Smooth muscle cell (in vitro differentiated cells): ENCODE results near the gene XRRA1. TPM values are rescaled to one million over a fixed set of nuclear protein-coding genes. Genes with fewer than 3 reads are reported as not detected.

ENCODE experiments used
- DNase-seq: peaks from one replicate; lab custom pipeline; 2025; ENCODE audit not compliant: unreplicated experiment; lab: John Stamatoyannopoulos, UW
- H2AFZ ChIP-seq: fragments of 200-600 bp; sonication (generic); 2 replicates; pipeline ENCODE4 v1.6.0; 2016; ENCODE audit warnings: antibody characterized with exemption, low read depth, mild to moderate bottlenecking
- H3F3A ChIP-seq: fragments of 200-600 bp; sonication (generic); 2 replicates; pipeline ENCODE4 v1.6.0; 2017; ENCODE audit warnings: antibody characterized with exemption, low read depth
- H3K27ac ChIP-seq: fragments of 200-600 bp; sonication (generic); 2 replicates; pipeline ENCODE4 v1.5.1; 2016; ENCODE audit warnings: low read depth, mild to moderate bottlenecking
- H3K27me3 ChIP-seq: fragments of 200-600 bp; sonication (generic); 2 replicates; pipeline ENCODE4 v1.6.1; 2016; ENCODE audit warnings: low read depth, mild to moderate bottlenecking
- H3K36me3 ChIP-seq: fragments of 200-600 bp; sonication (generic); 2 replicates; pipeline ENCODE4 v1.5.1; 2016; ENCODE audit warnings: low read depth
- H3K4me1 ChIP-seq: fragments of 200-600 bp; sonication (generic); 2 replicates; pipeline ENCODE4 v1.5.1; 2016; ENCODE audit warnings: low read depth
- H3K4me2 ChIP-seq: fragments of 200-600 bp; sonication (generic); 2 replicates; pipeline ENCODE4 v1.6.0; 2016; ENCODE audit warnings: mild to moderate bottlenecking
- H3K4me3 ChIP-seq: fragments of 200-600 bp; sonication (generic); 2 replicates; pipeline ENCODE4 v1.5.1; 2016; ENCODE audit warnings: mild to moderate bottlenecking
- H3K79me2 ChIP-seq: fragments of 200-600 bp; sonication (generic); 2 replicates; pipeline ENCODE4 v1.6.0; 2016; ENCODE audit warnings: low read depth, mild to moderate bottlenecking
- H3K9ac ChIP-seq: fragments of 200-600 bp; sonication (generic); 2 replicates; pipeline ENCODE4 v1.6.0; 2016; ENCODE audit warnings: low read depth
- H3K9me3 ChIP-seq: fragments of 200-600 bp; sonication (generic); replicated peaks from 2 replicates; pipeline ENCODE4 v1.5.1; 2016; ENCODE audit warnings: low read depth
- H4K20me1 ChIP-seq: fragments of 200-600 bp; sonication (generic); 2 replicates; pipeline ENCODE4 v1.6.0; 2016; ENCODE audit warnings: low read depth
- WGBS: methylation state at CpG from one replicate; pipeline ENCODE4 v1.1.7; 2016; ENCODE audit warnings: low lambda C conversion rate; 5-methylcytosine and 5-hydroxymethylcytosine counted together
- polyA plus RNA-seq: library from polyadenylated mRNA; unstranded; fragments of >200 nt; fragmentation: Nextera tagmentation; extraction: Ambion mirVana; gene quantifications from 2 replicates; pipeline ENCODE4 v1.2.1, GENCODE V29; 2016
- total RNA-seq: library from RNA; depleted of rRNA; stranded (reverse); fragments of >200 nt; gene quantifications from 2 replicates; pipeline ENCODE4 v1.2.3, GENCODE V29; 2014
- TF ChIP-seq, protein P1 (sequence below): fragments of 200-600 bp; sonication (generic); IDR thresholded peaks from 2 replicates; pipeline ENCODE4 v1.5.1; 2017; ENCODE audit warnings: borderline replicate concordance, mild to moderate bottlenecking, antibody characterized with exemption; ENCODE audit not compliant: insufficient read depth, poor library complexity, severe bottlenecking

The XRRA1 gene
- total and polyA plus RNA-seq, 2 experiments from 2014 or later: 3.8 to 9.4 TPM

DNA sequence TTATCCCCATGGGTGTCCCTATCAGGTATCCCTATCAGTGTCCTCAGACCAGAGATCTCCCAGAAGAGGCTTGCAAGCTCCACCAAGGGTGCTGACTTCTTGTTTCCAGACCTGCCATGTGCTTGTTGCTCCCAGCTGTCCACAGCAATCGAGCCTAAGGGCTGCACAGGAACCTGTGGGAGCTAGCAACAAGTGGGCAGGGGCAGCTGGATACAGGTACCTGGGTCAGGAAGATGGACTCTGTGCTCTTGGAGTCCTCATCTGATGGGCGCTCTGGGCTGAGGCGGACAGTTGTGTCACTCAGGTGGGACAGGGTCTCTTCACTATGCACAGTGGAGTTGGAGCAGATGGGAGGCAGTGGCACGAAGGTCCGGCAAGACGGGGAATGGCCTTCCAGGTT, 101.0 kb downstream of the XRRA1 start:
- H3K4me1 ChIP-seq: peaks cover 15% of the 10 kb centered on the region
- H3K9ac ChIP-seq: no peak overlapping the region
- TF ChIP-seq, protein P1, sequence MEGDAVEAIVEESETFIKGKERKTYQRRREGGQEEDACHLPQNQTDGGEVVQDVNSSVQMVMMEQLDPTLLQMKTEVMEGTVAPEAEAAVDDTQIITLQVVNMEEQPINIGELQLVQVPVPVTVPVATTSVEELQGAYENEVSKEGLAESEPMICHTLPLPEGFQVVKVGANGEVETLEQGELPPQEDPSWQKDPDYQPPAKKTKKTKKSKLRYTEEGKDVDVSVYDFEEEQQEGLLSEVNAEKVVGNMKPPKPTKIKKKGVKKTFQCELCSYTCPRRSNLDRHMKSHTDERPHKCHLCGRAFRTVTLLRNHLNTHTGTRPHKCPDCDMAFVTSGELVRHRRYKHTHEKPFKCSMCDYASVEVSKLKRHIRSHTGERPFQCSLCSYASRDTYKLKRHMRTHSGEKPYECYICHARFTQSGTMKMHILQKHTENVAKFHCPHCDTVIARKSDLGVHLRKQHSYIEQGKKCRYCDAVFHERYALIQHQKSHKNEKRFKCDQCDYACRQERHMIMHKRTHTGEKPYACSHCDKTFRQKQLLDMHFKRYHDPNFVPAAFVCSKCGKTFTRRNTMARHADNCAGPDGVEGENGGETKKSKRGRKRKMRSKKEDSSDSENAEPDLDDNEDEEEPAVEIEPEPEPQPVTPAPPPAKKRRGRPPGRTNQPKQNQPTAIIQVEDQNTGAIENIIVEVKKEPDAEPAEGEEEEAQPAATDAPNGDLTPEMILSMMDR: no peak
- no peaks in the 10 kb centered on the region for H3K27me3 ChIP-seq
- WGBS: 97% methylated on average over 6 of the region's 6 CpGs
- H2AFZ ChIP-seq: no peak overlapping the region
- peaks cover 12% of the 10 kb centered on the region for H3F3A ChIP-seq
- H3K27ac ChIP-seq: no peak overlapping the region
- H4K20me1 ChIP-seq: no peaks in the 10 kb centered on the region
- H3K36me3 ChIP-seq: no peaks in the 10 kb centered on the region
- H3K9me3 ChIP-seq: no peaks in the 10 kb centered on the region
- no peak overlapping the region for H3K4me2 ChIP-seq
- no peak overlapping the region for H3K4me3 ChIP-seq
- no peak for DNase-seq
- no peaks in the 10 kb centered on the region for H3K79me2 ChIP-seq

DNA sequence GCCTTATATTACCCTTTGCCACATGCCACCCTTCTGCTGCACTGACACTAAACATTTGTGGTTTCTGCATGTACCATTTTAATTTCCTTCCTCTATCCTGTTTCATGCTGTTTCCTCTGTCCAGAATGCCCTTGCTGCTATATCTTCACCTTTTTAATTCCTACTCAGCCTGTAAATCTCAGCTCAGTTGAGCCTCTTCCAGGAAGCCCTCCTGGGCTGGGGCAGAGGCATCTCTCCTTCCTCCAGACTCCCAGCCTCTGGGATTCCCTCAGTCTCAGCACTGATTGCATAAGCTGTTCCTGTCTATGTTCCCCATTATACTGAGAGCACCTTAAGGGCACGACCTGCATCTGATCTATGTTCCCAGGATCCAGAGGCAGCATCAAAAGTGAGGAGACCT, 101.5 kb downstream of the XRRA1 start:
- Histone ChIP-seq H3K4me3 (no peak overlapping the region), H2AFZ (no peak overlapping the region), H3K4me1 (peaks cover 15% of the 10 kb centered on the region), H3K27ac (no peak overlapping the region), H3K4me2 (no peak overlapping the region), H4K20me1 (no peaks in the 10 kb centered on the region), H3K9ac (no peak overlapping the region), H3K27me3 (no peaks in the 10 kb centered on the region), H3F3A (peaks cover 12% of the 10 kb centered on the region), H3K36me3 (no peaks in the 10 kb centered on the region), H3K79me2 (no peaks in the 10 kb centered on the region), H3K9me3 (no peaks in the 10 kb centered on the region)
- TF ChIP-seq, protein P1: no peak
- DNase-seq: no peak
- WGBS: 96% methylated on average over 1 of the region's 1 CpG

DNA sequence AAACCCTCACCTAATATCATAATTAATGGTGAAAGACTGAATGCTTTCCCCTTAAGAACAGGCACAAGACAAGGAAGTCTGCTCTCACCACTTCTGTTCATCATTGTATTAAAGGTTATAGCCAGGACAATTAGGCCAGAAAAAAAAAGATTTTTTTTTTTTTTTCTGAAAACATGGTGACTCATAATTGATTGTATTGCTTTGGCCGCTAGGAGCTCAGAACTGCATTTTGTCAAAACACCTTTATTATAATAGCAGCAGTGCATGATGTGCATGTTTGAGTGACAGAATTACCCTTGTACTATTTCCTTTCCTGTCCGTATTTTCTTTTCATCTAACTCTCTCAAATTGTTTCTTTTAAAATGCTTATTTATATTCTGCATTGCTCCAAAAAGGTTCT, 102.1 kb downstream of the XRRA1 start:
- H3K27ac ChIP-seq: no peak overlapping the region
- WGBS: 78% methylated on average over 2 of the region's 2 CpGs
- TF ChIP-seq, protein P1: no peak
- H3K9me3 ChIP-seq: no peaks in the 10 kb centered on the region
- H4K20me1 ChIP-seq: no peaks in the 10 kb centered on the region
- no peaks in the 10 kb centered on the region for H3K79me2 ChIP-seq
- peaks cover 15% of the 10 kb centered on the region for H3K4me1 ChIP-seq
- peaks cover 12% of the 10 kb centered on the region for H3F3A ChIP-seq
- no peak for DNase-seq
- no peak overlapping the region for H3K4me3 ChIP-seq
- no peaks in the 10 kb centered on the region for H3K27me3 ChIP-seq
- no peak overlapping the region for H3K4me2 ChIP-seq
- no peaks in the 10 kb centered on the region for H3K36me3 ChIP-seq
- no peak overlapping the region for H3K9ac ChIP-seq
- H2AFZ ChIP-seq: no peak overlapping the region

DNA sequence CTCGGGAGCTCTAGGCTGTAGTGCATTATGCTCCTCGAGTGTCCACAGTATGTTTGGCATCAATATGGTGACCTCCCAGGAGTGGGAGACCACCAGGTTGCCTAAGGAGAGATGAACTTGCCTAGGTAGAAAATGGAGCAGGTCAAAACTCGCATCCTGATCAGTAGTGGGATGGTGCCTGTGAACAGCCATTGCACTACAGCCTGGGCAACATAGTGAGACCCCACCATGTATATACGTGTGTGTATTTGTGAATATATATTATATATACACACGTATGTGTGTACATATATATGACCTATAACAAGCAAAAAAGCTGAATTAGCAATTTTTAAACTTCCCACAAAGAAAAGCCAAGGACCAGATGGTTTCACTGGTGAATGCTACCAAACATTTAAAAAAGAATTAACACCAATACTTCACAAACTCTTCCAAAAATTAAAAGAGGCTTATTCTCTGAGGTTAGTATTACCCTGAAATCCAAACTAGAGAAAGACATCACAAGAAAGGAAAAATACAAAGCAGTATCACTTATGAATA, 102.8 kb downstream of the XRRA1 start:
- H2AFZ ChIP-seq: no peak overlapping the region
- no peak overlapping the region for H3K9ac ChIP-seq
- 94% methylated on average over 5 of the region's 5 CpGs for WGBS
- peaks cover 12% of the 10 kb centered on the region for H3F3A ChIP-seq
- H3K4me1 ChIP-seq: peaks cover 15% of the 10 kb centered on the region
- no peaks in the 10 kb centered on the region for H3K27me3 ChIP-seq
- H3K36me3 ChIP-seq: no peaks in the 10 kb centered on the region
- no peaks in the 10 kb centered on the region for H3K9me3 ChIP-seq
- no peak overlapping the region for H3K4me3 ChIP-seq
- DNase-seq: no peak
- TF ChIP-seq, protein P1: no peak
- no peaks in the 10 kb centered on the region for H3K79me2 ChIP-seq
- no peak overlapping the region for H3K27ac ChIP-seq
- H3K4me2 ChIP-seq: no peak overlapping the region
- H4K20me1 ChIP-seq: no peaks in the 10 kb centered on the region
